Measurements from ENCODE around the gene SKI. TPM values are rescaled to one million over a fixed set of nuclear protein-coding genes. Genes with fewer than 3 reads are reported as not detected.

Gene SKI
- total RNA-seq, 1 donor from 2014 or later, result 110 TPM

DNA sequence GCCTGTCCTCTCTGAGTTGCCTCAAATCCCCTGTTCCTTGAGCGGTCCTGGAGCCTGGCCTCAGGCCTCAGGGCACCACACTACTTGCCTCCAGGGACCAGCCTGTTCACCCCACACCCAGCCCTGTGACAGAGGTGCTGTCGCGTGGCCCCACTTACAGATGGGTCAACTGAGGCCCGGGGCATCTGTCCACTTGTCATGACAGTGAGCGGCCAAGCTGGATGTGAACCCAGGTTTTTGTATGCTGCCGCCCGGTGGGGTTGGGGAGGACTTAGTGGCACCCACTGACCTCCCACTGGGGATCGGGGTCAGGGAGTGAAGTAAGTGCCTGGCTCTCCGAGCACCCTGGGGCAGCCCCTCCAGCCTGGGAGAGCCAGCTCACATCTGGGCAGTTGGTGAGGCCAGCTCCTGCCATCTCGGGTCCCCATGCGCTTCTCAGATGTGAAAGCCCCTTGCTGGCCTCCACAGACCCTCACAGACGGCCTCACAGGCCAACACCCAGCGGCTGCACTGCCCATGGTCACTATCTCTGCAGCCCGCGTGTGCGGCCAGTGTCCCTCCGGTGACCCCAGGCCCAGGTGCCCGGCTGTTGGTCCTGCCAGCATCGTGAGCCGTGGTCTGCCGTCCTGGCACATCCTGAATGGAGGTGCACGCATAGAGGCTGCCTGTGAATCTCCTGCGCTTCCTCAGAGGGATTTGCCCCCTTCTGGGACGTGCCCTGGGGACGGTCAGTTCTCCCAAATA is 24.3 kb upstream of the SKI start:
- TF ChIP-seq, protein P1, sequence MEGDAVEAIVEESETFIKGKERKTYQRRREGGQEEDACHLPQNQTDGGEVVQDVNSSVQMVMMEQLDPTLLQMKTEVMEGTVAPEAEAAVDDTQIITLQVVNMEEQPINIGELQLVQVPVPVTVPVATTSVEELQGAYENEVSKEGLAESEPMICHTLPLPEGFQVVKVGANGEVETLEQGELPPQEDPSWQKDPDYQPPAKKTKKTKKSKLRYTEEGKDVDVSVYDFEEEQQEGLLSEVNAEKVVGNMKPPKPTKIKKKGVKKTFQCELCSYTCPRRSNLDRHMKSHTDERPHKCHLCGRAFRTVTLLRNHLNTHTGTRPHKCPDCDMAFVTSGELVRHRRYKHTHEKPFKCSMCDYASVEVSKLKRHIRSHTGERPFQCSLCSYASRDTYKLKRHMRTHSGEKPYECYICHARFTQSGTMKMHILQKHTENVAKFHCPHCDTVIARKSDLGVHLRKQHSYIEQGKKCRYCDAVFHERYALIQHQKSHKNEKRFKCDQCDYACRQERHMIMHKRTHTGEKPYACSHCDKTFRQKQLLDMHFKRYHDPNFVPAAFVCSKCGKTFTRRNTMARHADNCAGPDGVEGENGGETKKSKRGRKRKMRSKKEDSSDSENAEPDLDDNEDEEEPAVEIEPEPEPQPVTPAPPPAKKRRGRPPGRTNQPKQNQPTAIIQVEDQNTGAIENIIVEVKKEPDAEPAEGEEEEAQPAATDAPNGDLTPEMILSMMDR (IDR thresholded peaks at IDR 0.05; ENCODE audit: unreplicated experiment), result no peak
- Mint-ChIP-seq H3K27me3 (ENCODE audit: low read depth) (no peaks in the 10 kb centered on the region), H3K9me3 (no peaks in the 10 kb centered on the region), H3K36me3 (no peaks in the 10 kb centered on the region), H3K27ac (peak overlapping the region; percentile 30), H3K4me1 (peaks cover 27% of the 10 kb centered on the region), H3K4me3 (peak overlapping the region; percentile 63)
- no peak for DNase-seq (ENCODE audit: low spot score in 2 of 2, unreplicated experiment in 2 of 2)

DNA sequence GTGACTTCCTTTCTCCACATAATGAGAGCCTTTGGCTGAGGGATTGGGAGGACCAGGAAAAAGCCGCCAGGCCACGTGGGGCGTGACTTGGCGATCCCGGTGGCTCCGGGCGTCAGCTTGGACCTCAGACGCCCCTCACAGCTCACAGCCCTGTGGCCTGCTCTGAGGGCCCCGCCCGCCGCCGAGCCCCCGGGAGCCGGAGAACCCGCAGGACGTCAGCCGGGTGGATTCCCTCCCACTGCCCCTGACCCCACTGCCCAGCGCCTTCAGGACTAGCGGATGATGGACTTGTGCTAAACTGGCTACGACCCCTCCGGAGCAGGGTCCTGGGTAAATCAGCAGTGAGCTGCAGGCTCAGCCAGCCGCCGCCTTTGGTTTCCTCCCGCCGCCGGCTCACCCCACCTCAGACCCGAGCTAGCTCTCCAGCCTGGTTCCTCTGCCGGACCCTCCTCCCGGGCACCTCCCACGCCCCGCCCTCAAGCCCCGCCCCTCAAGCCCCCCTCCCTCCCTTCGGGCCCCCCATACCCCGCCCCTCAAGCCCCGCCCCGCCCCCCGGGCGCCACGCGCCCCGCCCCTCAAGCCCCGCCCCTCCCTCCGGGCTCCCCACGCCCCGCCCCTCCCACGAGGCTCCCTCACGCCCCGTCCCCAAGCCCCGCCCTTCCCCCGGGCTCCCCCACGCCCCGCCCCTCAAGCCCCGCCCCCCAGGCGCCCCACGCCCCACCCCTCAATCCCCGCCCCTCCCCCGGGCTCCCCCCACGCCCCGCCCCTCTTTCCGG is 23.5 kb upstream of the SKI start:
- TF ChIP-seq, protein P1 (IDR thresholded peaks at IDR 0.05; ENCODE audit: unreplicated experiment), result no peak
- H3K9me3 Mint-ChIP-seq, result no peaks in the 10 kb centered on the region
- peak; percentile 72 to 98 for DNase-seq (ENCODE audit: low spot score in 2 of 2, unreplicated experiment in 2 of 2)
- no peaks in the 10 kb centered on the region for H3K36me3 Mint-ChIP-seq
- no peaks in the 10 kb centered on the region for H3K27me3 Mint-ChIP-seq (ENCODE audit: low read depth)
- peaks cover 26% of the 10 kb centered on the region for H3K4me1 Mint-ChIP-seq
- H3K27ac Mint-ChIP-seq, result peak overlapping the region; percentile 47
- peak overlapping the region; percentile 63 for H3K4me3 Mint-ChIP-seq

DNA sequence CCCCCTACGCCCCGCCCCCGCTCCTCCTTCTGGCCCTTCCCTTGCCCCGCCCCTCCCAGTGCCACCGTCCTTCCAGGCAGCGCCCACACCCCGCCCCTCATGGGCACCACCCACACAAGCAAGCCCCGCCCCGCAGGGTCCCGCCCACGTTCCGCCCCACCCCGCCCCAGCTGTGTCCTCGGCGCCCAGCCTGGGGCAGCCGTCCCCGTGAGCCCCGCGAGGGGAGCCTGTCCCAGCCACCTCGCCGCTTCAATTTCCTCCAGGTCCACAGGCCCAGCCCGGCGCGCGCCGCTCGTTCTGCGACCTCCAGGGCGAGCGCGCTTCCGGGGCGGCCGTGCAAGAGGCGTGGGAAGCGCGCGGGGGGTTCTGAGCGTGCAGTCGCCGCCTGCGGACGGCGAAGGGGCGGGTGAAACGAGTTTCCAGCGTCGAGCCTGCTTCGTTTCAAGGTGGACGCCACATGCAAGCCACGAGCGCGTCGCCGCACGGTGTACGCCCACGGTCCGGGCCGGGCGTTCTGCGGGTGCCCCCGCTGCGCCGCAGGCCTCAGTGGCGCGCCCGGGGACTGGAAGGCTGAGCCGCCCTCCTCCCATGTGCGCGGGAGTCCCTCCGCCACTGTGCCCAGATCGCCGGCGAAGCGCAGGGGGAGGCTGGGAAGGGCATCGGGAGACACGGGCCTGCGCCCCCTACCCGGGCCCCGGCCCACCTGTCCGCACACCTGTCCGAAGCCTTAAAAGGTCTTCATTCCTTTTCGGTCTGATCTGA is 22.7 kb upstream of the SKI start:
- no peaks in the 10 kb centered on the region for H3K27me3 Mint-ChIP-seq (ENCODE audit: low read depth)
- TF ChIP-seq, protein P1 (IDR thresholded peaks at IDR 0.05; ENCODE audit: unreplicated experiment), result peak; percentile 23
- DNase-seq (ENCODE audit: low spot score in 2 of 2, unreplicated experiment in 2 of 2), result peak in 1 of 2 experiments; percentile 93
- H3K27ac Mint-ChIP-seq, result no peak overlapping the region
- peak overlapping the region; percentile 36 for H3K4me3 Mint-ChIP-seq
- peaks cover 28% of the 10 kb centered on the region for H3K4me1 Mint-ChIP-seq
- no peaks in the 10 kb centered on the region for H3K9me3 Mint-ChIP-seq
- no peaks in the 10 kb centered on the region for H3K36me3 Mint-ChIP-seq

DNA sequence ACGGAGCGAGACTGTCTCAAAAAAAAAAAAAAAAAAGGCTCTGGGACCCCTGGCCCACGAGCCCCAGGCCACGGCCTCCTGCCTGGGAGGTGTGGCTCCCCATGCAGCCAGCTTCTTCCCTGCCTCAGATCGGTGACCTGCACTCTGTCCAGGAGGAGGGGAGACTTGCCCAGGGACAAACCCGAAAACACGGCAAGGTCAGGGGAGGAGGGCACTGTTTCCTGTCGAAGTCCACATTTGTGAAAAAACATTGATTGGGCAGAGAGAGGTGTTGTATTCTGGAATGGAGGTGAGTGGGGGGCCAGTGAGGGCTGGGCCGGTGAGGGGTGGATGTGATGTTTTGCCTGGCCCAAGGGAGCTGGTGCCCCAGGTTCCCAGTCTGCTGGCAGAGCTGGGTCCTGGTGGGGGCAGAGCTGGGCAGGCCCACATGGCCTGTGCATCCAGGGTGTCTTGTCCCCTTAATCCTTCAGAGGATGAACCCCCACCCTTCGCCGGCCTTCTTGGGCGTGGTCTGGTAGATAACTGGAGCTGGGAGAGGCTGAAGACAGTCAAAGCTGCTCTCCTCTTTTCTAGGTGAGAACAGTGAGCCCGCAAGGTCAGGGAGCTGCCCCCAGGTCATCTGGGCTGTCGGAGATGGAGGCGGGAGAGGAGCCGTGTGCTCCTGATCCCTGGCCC is 21.2 kb upstream of the SKI start:
- H3K9me3 Mint-ChIP-seq, result no peaks in the 10 kb centered on the region
- TF ChIP-seq, protein P1 (IDR thresholded peaks at IDR 0.05; ENCODE audit: unreplicated experiment), result no peak
- no peak overlapping the region for H3K27ac Mint-ChIP-seq
- no peaks in the 10 kb centered on the region for H3K27me3 Mint-ChIP-seq (ENCODE audit: low read depth)
- H3K4me3 Mint-ChIP-seq, result no peak overlapping the region
- peaks cover 28% of the 10 kb centered on the region for H3K4me1 Mint-ChIP-seq
- H3K36me3 Mint-ChIP-seq, result no peaks in the 10 kb centered on the region
- no peak for DNase-seq (ENCODE audit: low spot score in 2 of 2, unreplicated experiment in 2 of 2)
